MCF 10A (cell line): Measurements from ENCODE around the gene HPSE2. TPM values are rescaled to one million over a fixed set of nuclear protein-coding genes. Genes with fewer than 3 reads are reported as not detected.

Experiments used
- BruUV-seq: library from RNA; stranded (reverse); fragments of 400-500 nt; replicated peaks from 2 replicates; lab custom pipeline; 2021; lab: Mats Ljungman, UMichigan
- CTCF ChIA-PET: fragments of 300-600 bp; sonication (Branson Sonifier 250); formaldehyde crosslinking; extraction: SDS; loops from one replicate; lab custom pipeline; 2021; ENCODE audit warnings: antibody characterized with exemption, inconsistent platforms; lab: Yijun Ruan, JAX
- POLR2A ChIA-PET: fragments of 300-600, 350-650 bp; sonication (Branson Sonifier 250); formaldehyde crosslinking; extraction: SDS; loops from one replicate; lab custom pipeline; 2020; ENCODE audit warnings: antibody characterized with exemption, inconsistent platforms; lab: Yijun Ruan, JAX
- DNase-seq: peaks from one replicate; pipeline ENCODE4 v3.0.0-alpha.2; 2018; ENCODE audit not compliant: unreplicated experiment
- H3K27ac Mint-ChIP-seq: one replicate; pipeline ENCODE4 v1.8.0; 2022; ENCODE audit warnings: mild to moderate bottlenecking, low read depth, mixed read lengths; ENCODE audit not compliant: unreplicated experiment
- H3K27me3 Mint-ChIP-seq: one replicate; pipeline ENCODE4 v1.8.0; 2022; ENCODE audit warnings: mixed read lengths; ENCODE audit not compliant: insufficient read depth, unreplicated experiment
- H3K36me3 Mint-ChIP-seq: one replicate; pipeline ENCODE4 v1.8.0; 2022; ENCODE audit warnings: mild to moderate bottlenecking, moderate library complexity, mixed read lengths; ENCODE audit not compliant: insufficient read depth, unreplicated experiment
- H3K4me1 Mint-ChIP-seq: one replicate; pipeline ENCODE4 v1.8.0; 2022; ENCODE audit warnings: mixed read lengths; ENCODE audit not compliant: insufficient read depth, unreplicated experiment
- H3K4me3 Mint-ChIP-seq: one replicate; pipeline ENCODE4 v1.8.0; 2022; ENCODE audit warnings: mild to moderate bottlenecking, moderate library complexity, mixed read lengths; ENCODE audit not compliant: unreplicated experiment
- H3K9me3 Mint-ChIP-seq: one replicate; pipeline ENCODE4 v1.8.0; 2022; ENCODE audit warnings: mixed read lengths; ENCODE audit not compliant: unreplicated experiment
- CTCF ChIP-seq: fragments of 200-600 bp; IDR thresholded peaks from one replicate; pipeline ENCODE4 v1.8.0; 2022; ENCODE audit warnings: antibody characterized with exemption, mild to moderate bottlenecking; ENCODE audit not compliant: unreplicated experiment
- intact Hi-C: fragments of 100-400 bp; cut with micrococcal nuclease; formaldehyde crosslinking; loops from 2 replicates; pipeline ENCODE4 v1.14.1; 2022
- total RNA-seq: library from RNA; stranded (reverse); gene quantifications from 2 replicates; pipeline ENCODE4 v1.2.3, GENCODE V29; 2022

The HPSE2 gene
- total RNA-seq, 1 experiment from 2014 or later = not detected

DNA sequence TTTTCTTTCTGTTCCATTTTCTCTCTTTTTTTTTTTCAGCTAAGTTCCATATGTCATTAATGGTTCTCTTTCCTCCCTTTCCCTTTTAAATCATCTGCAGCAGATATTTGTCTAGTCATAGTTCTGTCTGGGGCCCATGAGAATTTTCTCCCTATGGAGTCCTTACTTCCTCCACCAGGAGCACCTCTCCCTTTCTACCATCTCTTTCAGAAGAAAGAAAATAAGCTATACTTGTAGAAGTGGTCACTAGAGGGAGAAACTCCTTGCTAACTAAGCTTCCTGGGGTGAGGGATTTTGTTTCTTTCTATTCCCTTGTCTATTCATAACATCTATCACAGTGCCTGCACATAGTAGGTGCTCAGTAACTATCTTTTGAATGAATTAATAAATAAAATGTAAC is 558.8 kb downstream of the HPSE2 start:
- BruUV-seq = no TSS peak
- no peak for DNase-seq
- H3K27me3 Mint-ChIP-seq = peaks cover 12% of the 10 kb centered on the region
- no peaks in the 10 kb centered on the region for H3K36me3 Mint-ChIP-seq
- no peak overlapping the region for H3K27ac Mint-ChIP-seq
- no peaks in the 10 kb centered on the region for H3K9me3 Mint-ChIP-seq
- CTCF ChIA-PET = no interaction called here
- POLR2A ChIA-PET = interaction anchor here (0.6 kb wide), 1 partner anchor 12 kb away, joined by 3 read pairs; no protein-coding TSS in a partner anchor
- no peak for TF ChIP-seq CTCF
- H3K4me1 Mint-ChIP-seq = no peaks in the 10 kb centered on the region
- H3K4me3 Mint-ChIP-seq = no peak overlapping the region
- intact Hi-C loops = no loop called here

- no peak for TF ChIP-seq CTCF
- H3K4me1 Mint-ChIP-seq = no peaks in the 10 kb centered on the region
- no peak overlapping the region for H3K4me3 Mint-ChIP-seq
- no peaks in the 10 kb centered on the region for H3K9me3 Mint-ChIP-seq
- no peak for DNase-seq
- H3K36me3 Mint-ChIP-seq = no peaks in the 10 kb centered on the region
- POLR2A ChIA-PET = no interaction called here
- H3K27ac Mint-ChIP-seq = no peak overlapping the region
- BruUV-seq = no TSS peak
- H3K27me3 Mint-ChIP-seq = peaks cover 9% of the 10 kb centered on the region
- CTCF ChIA-PET = no interaction called here
- intact Hi-C loops = no loop called here
Observed at GRCh38 chr10:98675902-98676301, 559.8 kb downstream of the HPSE2 start.

GRCh38 chr10:98673171-98673782 is 562.4 kb downstream of the HPSE2 start:
- CTCF ChIA-PET = interaction anchor here (0.5 to 1.2 kb wide), 2 partner anchors 11 to 450 kb away, joined by 3 read pairs; no protein-coding TSS in a partner anchor
- Mint-ChIP-seq H3K36me3 (no peaks in the 10 kb centered on the region), H3K4me1 (no peaks in the 10 kb centered on the region), H3K4me3 (no peak overlapping the region), H3K9me3 (no peaks in the 10 kb centered on the region), H3K27me3 (peaks cover 9% of the 10 kb centered on the region), H3K27ac (no peak overlapping the region)
- POLR2A ChIA-PET = no interaction called here
- no peak for TF ChIP-seq CTCF
- no TSS peak for BruUV-seq
- no peak for DNase-seq
- intact Hi-C loops = no loop called here

DNA sequence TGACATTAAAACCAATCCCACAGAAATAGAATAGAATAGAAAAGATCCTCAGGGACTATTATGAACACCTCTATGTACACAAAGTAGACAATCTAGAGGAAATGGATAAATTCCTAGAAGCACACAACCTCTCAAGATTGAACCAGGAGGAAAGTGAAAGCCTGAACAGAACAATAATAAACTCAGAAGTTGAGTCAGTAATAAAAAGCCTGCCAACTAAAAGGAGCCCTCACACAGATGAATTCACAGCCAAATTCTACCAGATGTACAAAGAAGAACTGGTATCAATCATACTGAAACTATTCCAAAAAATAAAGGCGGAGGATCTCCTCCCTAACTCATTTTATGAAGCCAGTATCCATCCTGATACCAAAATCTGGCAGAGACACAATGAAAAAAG is 568.6 kb downstream of the HPSE2 start:
- no peaks in the 10 kb centered on the region for H3K4me1 Mint-ChIP-seq
- no peak overlapping the region for H3K4me3 Mint-ChIP-seq
- CTCF ChIA-PET = interaction anchor here (0.7 to 2.2 kb wide), 2 partner anchors 200 to 280 kb away, joined by 3 to 13 read pairs; no protein-coding TSS in a partner anchor
- POLR2A ChIA-PET = no interaction called here
- no TSS peak for BruUV-seq
- intact Hi-C loops = no loop called here
- no peaks in the 10 kb centered on the region for H3K36me3 Mint-ChIP-seq
- no peaks in the 10 kb centered on the region for H3K9me3 Mint-ChIP-seq
- no peak for DNase-seq
- no peak overlapping the region for H3K27ac Mint-ChIP-seq
- no peak for TF ChIP-seq CTCF
- no peaks in the 10 kb centered on the region for H3K27me3 Mint-ChIP-seq
